ENCODE measurements around the gene OR11H6. TPM values are rescaled to one million over a fixed set of nuclear protein-coding genes. Genes with fewer than 3 reads are reported as not detected.
"Not testable (repeated sequence)": the region's sequence is repeated elsewhere in the genome, so short reads cannot be mapped to it uniquely, and the experiment has no call there.

OR11H6 gene
- total RNA-seq, 6 experiments from 2014 or later = not detected

- H3K27me3 ChIP-seq = no peaks in the 10 kb centered on the region
- no peak for ATAC-seq
- intact Hi-C loops (cut with DNase I) = no loop called here
- TF ChIP-seq POLR2A (IDR thresholded peaks at IDR 0.05) = no peak
- no peak for TF ChIP-seq CTCF (IDR thresholded peaks at IDR 0.05)
- no peaks in the 10 kb centered on the region for H3K36me3 ChIP-seq
- no peak for DNase-seq
- no peaks in the 10 kb centered on the region for H3K9me3 ChIP-seq
- no peak overlapping the region for H3K27ac ChIP-seq
- no peaks in the 10 kb centered on the region for H3K4me1 ChIP-seq
- H3K4me3 ChIP-seq = no peak overlapping the region
These were observed 29.4 kb upstream of the OR11H6 start for GRCh38 chr14:20194101-20194500.

GRCh38 chr14:20195170-20195569, 28.3 kb upstream of the OR11H6 start:
- H3K4me3 ChIP-seq; intact Hi-C loops (cut with DNase I); H3K9me3 ChIP-seq; H3K27ac ChIP-seq; H3K4me1 ChIP-seq; H3K36me3 ChIP-seq; H3K27me3 ChIP-seq; DNase-seq; ATAC-seq: not testable (repeated sequence)
- 46% methylated on average over 5 of the region's 6 CpGs for WGBS (ENCODE audit: insufficient coverage, low coverage, low lambda C conversion rate, missing lambda C conversion rate)

- no peak for DNase-seq
- H3K9me3 ChIP-seq = no peaks in the 10 kb centered on the region
- intact Hi-C loops (cut with DNase I) = no loop called here
- 9% methylated on average over 2 of the region's 2 CpGs for WGBS (ENCODE audit: insufficient coverage, low coverage, low lambda C conversion rate, missing lambda C conversion rate)
- TF ChIP-seq CTCF (IDR thresholded peaks at IDR 0.05) = no peak
- TF ChIP-seq POLR2A (IDR thresholded peaks at IDR 0.05) = no peak
- no peak overlapping the region for H3K27ac ChIP-seq
- ATAC-seq = no peak
- no peak overlapping the region for H3K4me3 ChIP-seq
- H3K4me1 ChIP-seq = no peaks in the 10 kb centered on the region
- no peaks in the 10 kb centered on the region for H3K36me3 ChIP-seq
- H3K27me3 ChIP-seq = no peaks in the 10 kb centered on the region
These were observed 27.6 kb upstream of the OR11H6 start for GRCh38 chr14:20195911-20196310.

GRCh38 chr14:20197459-20197858, 26.1 kb upstream of the OR11H6 start:
- Histone ChIP-seq H3K4me1 (no peaks in the 10 kb centered on the region), H3K9me3 (no peaks in the 10 kb centered on the region), H3K27me3 (no peaks in the 10 kb centered on the region), H3K4me3 (no peak overlapping the region), H3K36me3 (no peaks in the 10 kb centered on the region), H3K27ac (no peak overlapping the region)
- 79% methylated on average over 5 of the region's 6 CpGs for WGBS (ENCODE audit: insufficient coverage, low coverage, low lambda C conversion rate, missing lambda C conversion rate)
- DNase-seq (no peak), ATAC-seq (peak in 1 of 4 donors; percentile 35)
- intact Hi-C loops (cut with DNase I) = no loop called here
- TF ChIP-seq CTCF (IDR thresholded peaks at IDR 0.05) (no peak), POLR2A (IDR thresholded peaks at IDR 0.05) (no peak)

- no peaks in the 10 kb centered on the region for H3K27me3 ChIP-seq
- 25% methylated on average over 5 of the region's 5 CpGs for WGBS (ENCODE audit: insufficient coverage, low coverage, low lambda C conversion rate, missing lambda C conversion rate)
- no peaks in the 10 kb centered on the region for H3K36me3 ChIP-seq
- no peak overlapping the region for H3K4me3 ChIP-seq
- H3K27ac ChIP-seq = no peak overlapping the region
- no peaks in the 10 kb centered on the region for H3K4me1 ChIP-seq
- DNase-seq = no peak
- no peaks in the 10 kb centered on the region for H3K9me3 ChIP-seq
- intact Hi-C loops (cut with DNase I) = no loop called here
- no peak for ATAC-seq
- TF ChIP-seq POLR2A (IDR thresholded peaks at IDR 0.05) (no peak), CTCF (IDR thresholded peaks at IDR 0.05) (no peak)
These were observed 24.5 kb upstream of the OR11H6 start for GRCh38 chr14:20198991-20199390.

Measured in right lobe of liver (tissue), 6 donors.